Measurements from ENCODE around the gene OR2AT4. TPM values are rescaled to one million over a fixed set of nuclear protein-coding genes. Genes with fewer than 3 reads are reported as not detected.

The OR2AT4 gene
- total RNA-seq, 1 donor from 2014 or later = not detected

GRCh38 chr11:75142714-75143419 is 46.2 kb upstream of the OR2AT4 start:
- H3K4me1 ChIP-seq = peaks cover 34% of the 10 kb centered on the region
- H3K27me3 ChIP-seq = no peaks in the 10 kb centered on the region
- intact Hi-C loops (cut with DNase I) = loop anchor here (2.0 to 5.0 kb wide), 2 partner anchors 59 to 106 kb away; no protein-coding TSS in a partner anchor
- H3K27ac ChIP-seq = peak overlapping the region; percentile 48
- H3K36me3 ChIP-seq = no peaks in the 10 kb centered on the region
- peak; percentile 83 for DNase-seq
- TF ChIP-seq CTCF (IDR thresholded peaks at IDR 0.05) = no peak
- no peaks in the 10 kb centered on the region for H3K9me3 ChIP-seq
- H3K4me3 ChIP-seq = no peak overlapping the region
- peak; percentile 85 for ATAC-seq

GRCh38 chr11:75141166-75141565 is 44.5 kb upstream of the OR2AT4 start:
- peaks cover 26% of the 10 kb centered on the region for H3K4me1 ChIP-seq
- TF ChIP-seq CTCF (IDR thresholded peaks at IDR 0.05) = no peak
- intact Hi-C loops (cut with DNase I) = loop anchor here (5.0 kb wide), 1 partner anchor 61 kb away; no protein-coding TSS in a partner anchor
- no peak for ATAC-seq
- no peak overlapping the region for H3K27ac ChIP-seq
- DNase-seq = no peak
- no peaks in the 10 kb centered on the region for H3K36me3 ChIP-seq
- no peaks in the 10 kb centered on the region for H3K27me3 ChIP-seq
- no peaks in the 10 kb centered on the region for H3K9me3 ChIP-seq
- no peak overlapping the region for H3K4me3 ChIP-seq

GRCh38 chr11:75140269-75141138 is 43.8 kb upstream of the OR2AT4 start:
- no peaks in the 10 kb centered on the region for H3K9me3 ChIP-seq
- H3K4me3 ChIP-seq = no peak overlapping the region
- ATAC-seq (peak; percentile 76), DNase-seq (peak; percentile 85)
- peak; percentile 96 for TF ChIP-seq CTCF (IDR thresholded peaks at IDR 0.05)
- no peaks in the 10 kb centered on the region for H3K36me3 ChIP-seq
- no peaks in the 10 kb centered on the region for H3K27me3 ChIP-seq
- intact Hi-C loops (cut with DNase I) = loop anchor here (5.0 kb wide), 1 partner anchor 62 kb away; no protein-coding TSS in a partner anchor
- H3K27ac ChIP-seq = no peak overlapping the region
- H3K4me1 ChIP-seq = peaks cover 26% of the 10 kb centered on the region

GRCh38 chr11:75135651-75136050 is 39.0 kb upstream of the OR2AT4 start:
- intact Hi-C loops (cut with DNase I) = no loop called here
- no peaks in the 10 kb centered on the region for H3K9me3 ChIP-seq

More at GRCh38 chr11:75135651-75136050, 39.0 kb upstream of the OR2AT4 start:
- Histone ChIP-seq H3K27ac (no peak overlapping the region), H3K4me1 (no peaks in the 10 kb centered on the region), H3K27me3 (no peaks in the 10 kb centered on the region), H3K36me3 (no peaks in the 10 kb centered on the region), H3K4me3 (no peak overlapping the region)
- no peak for TF ChIP-seq CTCF (IDR thresholded peaks at IDR 0.05)
- DNase-seq = no peak
- peak; percentile 43 for ATAC-seq
